GM21381 (cell line): ENCODE measurements around the gene RAB9B.
"Not testable (repeated sequence)": the region's sequence is repeated elsewhere in the genome, so short reads cannot be mapped to it uniquely, and the experiment has no call there.

Source experiments
- ATAC-seq: cut with Tn5 transposase; IDR thresholded peaks from one replicate; pipeline ENCODE4 v1.9.1; 2021; ENCODE audit warnings: mild to moderate bottlenecking, moderate library complexity; ENCODE audit not compliant: unreplicated experiment

RAB9B gene

DNA sequence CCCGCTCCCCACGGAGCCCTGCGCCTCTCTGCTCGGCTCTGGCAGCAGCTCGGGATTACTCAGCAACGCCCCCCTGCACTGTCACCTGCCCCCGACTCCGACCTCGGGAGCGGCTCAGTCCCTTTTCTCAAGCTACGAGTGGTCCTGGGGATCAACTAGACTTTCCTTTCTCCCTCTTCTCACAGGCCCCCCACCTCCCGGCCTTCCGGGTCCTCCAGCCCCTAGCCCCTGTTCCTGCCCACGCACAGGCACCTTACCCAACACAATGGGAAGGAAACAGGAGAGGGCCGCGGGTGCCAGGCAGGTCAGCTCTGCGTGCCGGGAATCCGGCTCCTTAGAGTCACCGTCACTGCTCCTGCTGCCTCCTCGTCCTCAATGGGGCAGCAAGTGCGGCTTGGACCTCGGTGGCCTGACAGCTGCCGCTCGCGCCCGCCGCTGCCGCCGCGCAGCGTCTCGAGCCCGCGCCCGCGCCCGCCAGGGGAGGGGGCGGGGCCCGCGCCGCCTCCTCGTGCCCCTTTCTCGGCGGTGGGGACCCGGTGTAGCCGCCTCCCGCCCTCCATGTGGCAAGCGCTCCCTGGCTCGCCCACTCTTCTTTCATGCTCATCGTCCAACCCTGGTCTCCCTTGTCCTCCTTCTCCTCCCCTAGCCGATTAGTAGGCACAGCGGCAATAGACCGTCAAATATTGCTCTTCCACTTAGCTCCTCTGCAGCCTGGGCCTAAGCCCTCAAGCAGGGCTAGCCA lies at the start of gene RAB9B:
TSS of gene RAB9B (minus strand) at position 455 of the 742 bp plus-strand sequence. CDS start 6,473 bp downstream, outside the sequence.
- ATAC-seq, result peak; percentile 82

GRCh38 chrX:103879339-103879738 lies 47.3 kb upstream of the RAB9B start:
- no peak for ATAC-seq

- no peak for ATAC-seq
Observed at GRCh38 chrX:103878466-103879122, 46.5 kb upstream of the RAB9B start.

DNA sequence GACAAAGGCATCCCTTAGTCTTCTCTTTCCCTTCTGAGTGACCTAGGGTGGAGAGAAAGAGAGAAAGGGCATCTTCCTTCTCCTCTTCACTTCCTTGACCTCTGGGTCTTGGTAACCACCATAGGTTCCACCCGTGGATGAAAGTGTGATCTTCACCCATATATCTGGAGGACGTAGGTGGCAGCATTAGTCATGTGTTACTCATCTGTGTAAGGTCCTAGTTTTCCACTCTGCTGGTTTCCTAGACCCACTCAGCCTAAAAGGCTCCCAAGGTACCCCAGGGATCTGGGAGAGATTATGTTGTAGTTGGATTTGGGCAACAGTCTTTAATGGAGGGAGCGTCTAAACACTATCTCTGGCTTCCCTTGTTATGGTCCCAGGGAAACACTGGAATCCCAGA lies 45.5 kb upstream of the RAB9B start:
- ATAC-seq, result no peak

DNA sequence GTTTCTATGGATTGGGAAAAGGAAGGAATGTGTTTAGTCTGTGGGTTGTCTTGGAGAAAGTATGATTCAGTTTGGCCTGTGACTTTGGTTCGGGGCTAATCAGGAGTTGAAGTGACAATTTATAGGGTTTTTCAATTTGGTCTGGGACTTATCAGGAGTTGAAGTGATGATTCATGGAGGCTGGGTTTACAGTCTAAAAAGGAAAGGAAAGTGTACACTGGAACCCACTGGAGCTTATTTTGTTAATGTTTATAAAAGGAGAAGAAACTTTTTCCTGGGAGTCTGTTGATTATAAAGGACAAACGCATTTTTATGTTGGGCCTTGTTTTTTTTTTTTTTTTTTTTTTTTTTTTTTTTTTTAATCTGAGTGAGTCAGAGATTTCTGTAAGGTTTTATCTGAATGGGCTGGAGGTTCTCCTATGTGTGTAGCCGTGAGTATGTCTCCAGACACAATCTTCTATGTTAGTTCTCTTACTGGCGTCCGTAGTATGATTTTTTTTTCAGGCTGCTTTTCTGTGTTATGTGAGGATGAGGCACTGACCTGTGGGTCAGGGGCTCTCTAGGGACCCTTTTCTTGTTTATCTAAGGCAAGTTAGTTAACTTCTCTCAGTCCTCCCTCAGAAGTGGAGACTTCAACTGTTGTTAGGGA lies 33.0 kb upstream of the RAB9B start:
- no peak for ATAC-seq

DNA sequence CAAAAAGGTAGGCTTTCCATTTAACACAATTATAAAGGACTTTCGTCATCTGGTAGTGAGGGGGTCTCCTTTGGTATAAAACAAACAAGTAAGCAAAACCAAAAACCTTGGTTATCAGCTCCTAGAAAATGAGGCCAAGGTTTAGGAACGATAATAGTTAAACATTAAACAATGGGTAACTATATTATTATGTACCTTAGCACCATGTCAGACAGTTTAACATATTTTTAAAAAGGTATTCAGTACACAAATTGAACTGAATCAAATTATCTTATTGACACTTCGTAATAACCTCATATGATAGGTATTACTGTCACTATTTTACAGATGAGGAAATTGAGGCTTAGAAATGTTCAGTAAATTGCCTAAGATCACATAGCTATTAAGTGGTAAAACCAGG lies 32.1 kb upstream of the RAB9B start:
- ATAC-seq, result no peak

DNA sequence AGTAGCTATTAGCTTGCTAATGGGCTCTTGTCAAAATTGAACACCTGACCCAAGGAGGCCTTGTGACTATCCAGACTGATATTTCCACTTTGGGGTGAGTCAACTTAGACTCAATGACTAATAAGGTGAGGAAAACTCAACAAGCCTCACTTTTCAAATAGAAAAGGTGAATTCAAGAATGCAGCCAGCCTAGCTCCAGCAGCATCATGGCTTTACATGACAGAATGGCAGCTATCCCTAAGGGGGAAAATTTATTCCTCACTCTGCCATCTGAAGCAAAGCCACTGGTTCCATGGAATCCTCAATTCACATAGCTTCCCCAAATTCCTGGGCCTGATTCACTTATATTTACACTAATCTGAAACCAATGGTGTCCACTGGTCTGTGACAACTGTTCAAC lies 29.1 kb upstream of the RAB9B start:
- ATAC-seq, result no peak

DNA sequence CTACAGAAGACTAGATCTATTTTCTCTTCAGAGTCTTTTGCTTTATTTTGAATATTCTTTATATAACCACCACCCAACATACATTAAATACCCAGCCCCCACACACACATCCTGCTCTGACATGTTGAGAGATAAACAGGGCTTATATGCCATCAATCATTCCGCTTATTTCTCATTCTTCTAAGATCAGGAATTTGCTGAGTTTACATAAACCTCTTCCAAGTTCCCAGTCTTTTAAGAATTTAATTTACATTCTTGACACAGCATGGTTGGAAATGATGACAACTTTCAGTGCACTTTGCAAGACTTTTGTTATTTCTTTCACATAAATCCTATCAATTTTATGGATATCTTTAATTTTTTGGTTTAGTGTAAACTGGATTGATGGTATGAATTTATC lies 17.5 kb upstream of the RAB9B start:
- ATAC-seq, result no peak

- no peak for ATAC-seq
Observed at GRCh38 chrX:103847174-103847870, 15.3 kb upstream of the RAB9B start.

- no peak for ATAC-seq
Observed at GRCh38 chrX:103846386-103846785, 14.3 kb upstream of the RAB9B start.

- peak; percentile 81 for ATAC-seq
Observed at GRCh38 chrX:103845165-103845653, 13.2 kb upstream of the RAB9B start.

DNA sequence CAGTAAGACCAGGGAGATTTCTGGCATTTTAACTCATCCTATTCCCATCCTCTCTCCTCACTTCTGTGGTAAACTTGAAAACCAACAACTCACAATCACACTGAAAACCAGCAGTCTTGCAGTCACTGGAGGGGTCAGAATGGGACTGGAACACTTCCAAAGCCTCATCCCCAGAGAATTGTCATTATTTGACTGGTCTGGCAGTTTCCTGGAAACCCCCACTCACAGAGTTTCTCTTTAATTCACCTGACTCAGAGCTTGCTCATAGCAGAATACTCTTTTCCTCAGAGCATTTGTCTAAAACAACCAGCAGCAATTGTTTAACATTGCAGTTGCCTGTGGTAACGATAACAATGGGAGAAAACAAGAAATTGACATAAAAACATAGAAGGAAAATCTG lies 7.3 kb upstream of the RAB9B start:
- ATAC-seq, result no peak

DNA sequence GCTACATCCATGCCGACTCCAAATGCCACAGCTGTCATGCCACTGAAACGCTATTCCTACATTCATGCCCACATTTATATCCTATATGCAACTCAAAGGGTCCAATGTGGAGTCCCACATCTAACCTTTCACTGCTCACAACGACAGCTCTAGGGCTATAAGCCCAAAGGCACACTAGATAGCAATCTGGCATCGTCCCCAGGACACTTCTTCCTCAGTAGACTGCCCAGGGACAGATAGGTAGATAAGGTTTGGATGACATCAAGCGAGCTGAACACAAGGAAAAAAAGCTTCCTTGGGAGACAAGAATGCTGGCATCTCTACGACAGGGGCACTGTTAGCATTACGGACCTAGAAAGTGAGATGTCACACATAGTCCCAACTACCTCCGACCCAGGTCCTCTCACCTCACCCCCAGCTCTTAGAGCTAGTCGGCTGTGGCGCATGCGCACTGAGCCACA lies 685 bp downstream of the RAB9B start:
- ATAC-seq, result no peak

- no peak for ATAC-seq
Observed at GRCh38 chrX:103830848-103831247, 1.2 kb downstream of the RAB9B start.

DNA sequence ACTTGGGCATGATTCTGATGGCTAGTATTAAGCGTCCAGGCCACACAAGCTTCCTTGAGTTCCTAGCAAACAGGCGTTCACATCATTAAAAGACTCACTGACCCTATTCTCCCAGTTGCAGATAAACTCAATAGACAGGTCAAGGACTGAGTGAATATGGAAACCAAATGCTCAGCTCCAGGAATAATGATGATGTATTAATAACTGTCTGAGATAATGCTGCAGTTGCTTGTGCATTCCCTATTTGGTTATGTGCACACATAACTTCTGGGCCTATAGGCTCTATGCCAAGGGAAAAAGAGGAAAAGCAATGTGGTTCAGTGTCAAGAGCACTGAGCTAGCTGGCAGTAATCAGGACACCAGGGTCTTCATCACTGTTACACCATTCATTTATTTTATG lies 3.5 kb downstream of the RAB9B start:
- ATAC-seq, result no peak

DNA sequence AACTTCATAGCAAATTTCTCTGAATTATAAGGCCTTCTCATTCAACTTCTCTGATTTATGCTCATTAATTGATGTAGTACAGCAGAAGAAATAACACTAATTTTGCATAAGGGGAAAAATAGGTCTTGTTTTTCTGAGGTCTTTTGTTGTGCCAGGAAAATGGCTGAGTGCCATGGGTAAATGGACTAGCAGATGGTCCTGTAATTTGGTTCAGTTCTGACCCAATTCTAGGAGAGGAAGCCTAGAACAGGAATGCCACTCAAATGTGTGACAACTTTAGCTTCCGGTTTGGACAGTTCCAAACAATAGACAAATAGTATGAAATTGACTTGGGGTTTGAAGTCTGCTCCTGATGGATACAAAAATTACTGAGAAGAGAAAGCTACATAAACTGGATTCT lies 6.2 kb downstream of the RAB9B start:
- ATAC-seq, result no peak

GRCh38 chrX:103823591-103823990 lies 8.5 kb downstream of the RAB9B start:
- no peak for ATAC-seq

DNA sequence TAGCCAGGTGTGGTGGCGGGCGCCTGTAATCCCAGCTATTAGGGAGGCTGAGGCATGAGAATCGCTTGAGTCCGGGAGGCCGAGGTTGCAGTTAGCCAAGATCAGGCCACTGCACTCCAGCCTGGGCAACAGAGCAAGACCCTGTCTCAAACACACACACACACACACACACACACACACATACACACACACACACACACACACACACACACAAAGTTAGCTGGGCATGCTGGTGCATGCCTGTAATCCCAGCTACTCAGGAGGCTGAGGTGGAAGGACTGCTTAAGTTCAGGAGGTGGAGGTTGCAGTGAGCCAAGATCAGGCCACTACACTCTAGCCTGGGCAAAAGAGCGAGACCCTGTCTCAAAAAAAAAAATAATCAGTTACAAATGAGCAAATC lies 11.3 kb downstream of the RAB9B start:
- not testable (repeated sequence) for ATAC-seq

DNA sequence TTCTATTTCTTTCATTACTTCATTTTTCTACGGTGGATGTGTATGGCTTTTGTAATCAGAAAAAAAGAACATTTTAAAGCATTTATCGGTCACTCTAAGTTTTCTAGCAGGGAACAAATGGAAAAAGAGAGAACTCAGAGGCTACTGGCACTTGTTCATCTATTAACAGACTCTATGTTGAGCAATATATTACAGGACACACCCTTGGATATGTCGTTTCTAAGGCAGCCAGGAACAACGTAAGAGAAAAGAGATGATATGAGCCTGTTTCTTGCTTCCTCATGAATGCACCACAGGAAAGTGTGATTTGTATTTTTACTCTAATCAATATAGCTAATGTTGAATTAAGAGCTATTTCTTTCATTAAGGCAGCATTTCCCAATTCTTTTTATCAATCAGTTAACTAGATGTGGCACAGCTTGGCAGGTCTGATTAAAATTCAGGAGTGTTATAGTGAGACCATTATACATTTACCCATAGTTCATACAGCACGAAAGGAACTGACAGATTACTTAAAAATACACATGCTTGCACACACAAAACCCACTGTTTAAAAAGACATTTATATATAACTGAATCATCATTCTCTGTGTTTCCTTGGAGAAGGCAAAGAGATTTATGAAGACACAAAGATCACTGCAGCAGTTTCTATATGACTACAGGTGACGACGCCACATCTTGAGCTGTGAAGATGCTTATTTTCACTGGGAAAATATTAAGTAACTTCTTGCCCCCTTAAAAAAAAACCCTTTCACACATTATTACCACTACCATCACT lies 13.0 kb downstream of the RAB9B start:
- no peak for ATAC-seq

DNA sequence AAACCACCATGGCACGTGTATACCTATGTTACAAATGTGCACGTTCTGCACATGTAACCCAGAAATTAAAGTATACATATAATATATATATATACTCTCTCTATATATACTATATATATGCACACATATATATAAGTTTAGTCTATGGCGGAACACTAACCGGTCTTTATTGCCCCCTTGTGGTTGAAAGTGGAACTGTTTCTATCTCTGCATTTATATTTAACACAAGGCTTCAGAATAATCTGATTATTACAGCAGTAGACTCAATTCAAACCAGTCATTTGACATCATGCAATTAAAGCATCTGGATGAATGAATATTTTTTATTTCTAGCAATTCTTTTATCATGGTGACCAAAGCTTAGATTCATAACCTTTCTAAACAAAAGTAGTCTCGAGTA lies 14.6 kb downstream of the RAB9B start:
- no peak for ATAC-seq
